ENCODE results near the gene PALM3. TPM values are rescaled to one million over a fixed set of nuclear protein-coding genes. Genes with fewer than 3 reads are reported as not detected.

Gene PALM3
- total and polyA plus RNA-seq, 9 donors: 0.17 to 2.6 (median 0.33) TPM; not detected in 2

DNA sequence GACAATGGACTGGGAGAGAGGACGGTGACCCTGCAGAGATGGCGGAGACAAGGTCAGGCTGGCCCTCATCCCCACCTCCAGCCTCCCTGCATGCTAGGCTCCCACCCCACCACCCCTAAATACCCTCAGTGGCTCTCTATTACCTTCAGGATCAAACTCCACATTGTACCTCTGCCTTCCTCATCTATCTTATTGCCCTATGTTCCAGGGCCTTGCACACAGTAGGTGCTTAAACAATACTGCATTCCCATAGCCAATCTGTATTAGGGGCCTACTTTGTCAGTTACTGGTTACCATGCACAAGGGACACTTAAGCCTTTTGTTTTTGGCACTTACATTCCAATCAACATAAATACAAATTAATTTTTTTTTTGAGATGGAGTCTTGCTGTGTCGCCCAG is 6.5 kb downstream of the PALM3 start:
- 76 to 90% (median 79%) methylated on average over 3 of the region's 3 CpGs for WGBS, 3 donors

DNA sequence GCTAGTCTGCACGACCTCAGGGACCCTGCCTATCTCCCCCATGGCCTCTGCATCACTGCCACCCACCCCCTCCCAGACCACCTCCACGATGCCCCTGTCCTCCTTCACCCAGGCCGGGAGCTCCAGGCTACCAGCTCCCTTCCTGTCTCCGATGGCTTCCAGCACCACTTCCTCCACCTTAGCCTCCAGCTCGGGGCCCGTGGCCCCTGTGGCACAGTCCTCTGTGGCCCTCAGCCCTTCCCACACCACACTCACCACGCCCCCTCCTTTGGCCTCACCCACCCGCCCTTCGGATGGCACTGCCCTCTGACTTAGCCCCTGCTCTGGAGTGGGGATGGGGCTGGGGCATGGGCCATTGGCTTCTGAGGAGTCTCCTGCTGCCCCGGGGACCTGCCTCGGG is 7.2 kb downstream of the PALM3 start:
- Histone ChIP-seq H3K9me3 (no peaks in the 10 kb centered on the region), H3K4me3 (no peak overlapping the region), H3K36me3 (no peaks in the 10 kb centered on the region), H3K27ac (no peak overlapping the region), H3K27me3 (no peaks in the 10 kb centered on the region), H3K4me1 (ENCODE audit: insufficient read depth) (peaks cover 4% of the 10 kb centered on the region)
- intact Hi-C loops (cut with DNase I): no loop called here
- TF ChIP-seq EP300 (IDR thresholded peaks at IDR 0.05) (no peak), POLR2A (IDR thresholded peaks at IDR 0.05) (no peak)
- TF ChIP-seq, protein P1, sequence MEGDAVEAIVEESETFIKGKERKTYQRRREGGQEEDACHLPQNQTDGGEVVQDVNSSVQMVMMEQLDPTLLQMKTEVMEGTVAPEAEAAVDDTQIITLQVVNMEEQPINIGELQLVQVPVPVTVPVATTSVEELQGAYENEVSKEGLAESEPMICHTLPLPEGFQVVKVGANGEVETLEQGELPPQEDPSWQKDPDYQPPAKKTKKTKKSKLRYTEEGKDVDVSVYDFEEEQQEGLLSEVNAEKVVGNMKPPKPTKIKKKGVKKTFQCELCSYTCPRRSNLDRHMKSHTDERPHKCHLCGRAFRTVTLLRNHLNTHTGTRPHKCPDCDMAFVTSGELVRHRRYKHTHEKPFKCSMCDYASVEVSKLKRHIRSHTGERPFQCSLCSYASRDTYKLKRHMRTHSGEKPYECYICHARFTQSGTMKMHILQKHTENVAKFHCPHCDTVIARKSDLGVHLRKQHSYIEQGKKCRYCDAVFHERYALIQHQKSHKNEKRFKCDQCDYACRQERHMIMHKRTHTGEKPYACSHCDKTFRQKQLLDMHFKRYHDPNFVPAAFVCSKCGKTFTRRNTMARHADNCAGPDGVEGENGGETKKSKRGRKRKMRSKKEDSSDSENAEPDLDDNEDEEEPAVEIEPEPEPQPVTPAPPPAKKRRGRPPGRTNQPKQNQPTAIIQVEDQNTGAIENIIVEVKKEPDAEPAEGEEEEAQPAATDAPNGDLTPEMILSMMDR (IDR thresholded peaks at IDR 0.05): no peak
- WGBS, 3 donors: 69 to 72% (median 70%) methylated on average over 11 of the region's 11 CpGs
- DNase-seq: no peak

More for the DNA sequence above, 6.5 kb downstream of the PALM3 start:
- Histone ChIP-seq H3K4me3 (no peak overlapping the region), H3K4me1 (ENCODE audit: insufficient read depth) (peaks cover 4% of the 10 kb centered on the region), H3K9me3 (no peaks in the 10 kb centered on the region), H3K36me3 (no peaks in the 10 kb centered on the region), H3K27ac (no peak overlapping the region), H3K27me3 (no peaks in the 10 kb centered on the region)
- TF ChIP-seq POLR2A (IDR thresholded peaks at IDR 0.05): no peak
- TF ChIP-seq, protein P1 (IDR thresholded peaks at IDR 0.05): no peak
- no peak for TF ChIP-seq EP300 (IDR thresholded peaks at IDR 0.05)
- no peak for DNase-seq
- intact Hi-C loops (cut with DNase I): no loop called here

DNA sequence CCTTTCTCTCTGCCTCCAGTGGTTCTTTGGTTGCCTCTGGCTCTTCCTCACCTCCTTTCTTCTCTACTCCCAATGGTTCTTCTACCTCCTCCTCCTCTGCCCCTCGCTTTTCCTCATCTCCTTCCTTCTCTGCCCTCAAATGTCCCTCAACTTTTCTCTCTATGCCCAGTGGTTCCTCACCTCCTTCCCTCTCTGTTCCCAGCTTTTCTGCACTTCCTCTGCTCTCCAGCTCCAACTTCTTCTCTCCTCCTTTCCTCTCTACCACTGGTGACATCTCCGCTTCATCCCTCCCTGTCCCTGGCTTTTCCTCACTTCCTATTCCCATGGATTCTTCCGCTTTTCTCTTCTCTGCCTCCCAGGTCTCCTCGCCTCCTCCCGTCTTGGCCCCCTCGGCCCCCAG is 7.8 kb downstream of the PALM3 start:
- intact Hi-C loops (cut with DNase I): no loop called here
- TF ChIP-seq POLR2A (IDR thresholded peaks at IDR 0.05): no peak
- TF ChIP-seq, protein P1 (IDR thresholded peaks at IDR 0.05): no peak
- no peak for TF ChIP-seq EP300 (IDR thresholded peaks at IDR 0.05)
- no peaks in the 10 kb centered on the region for H3K27me3 ChIP-seq

DNA sequence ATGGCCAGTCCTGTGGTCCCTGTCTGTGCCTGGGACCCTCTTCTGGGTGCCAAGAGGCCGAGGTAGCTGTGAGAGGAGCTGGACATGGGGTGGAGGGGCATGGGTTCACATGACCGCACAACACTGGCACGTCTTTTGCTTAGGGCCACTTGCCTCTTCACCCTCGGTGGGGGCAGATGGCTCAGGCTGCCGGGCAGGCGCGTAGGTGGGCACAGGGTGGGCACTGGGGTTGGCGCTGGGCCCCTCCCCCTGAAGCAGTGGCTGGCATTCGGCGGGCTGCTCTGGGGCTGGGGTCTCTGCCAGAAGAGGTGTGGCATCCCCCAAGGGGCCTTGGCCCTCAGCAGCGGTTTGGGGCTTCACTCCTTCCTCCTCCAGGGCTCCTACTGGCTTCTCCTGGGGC is 8.4 kb downstream of the PALM3 start:
- DNase-seq: no peak
- no peaks in the 10 kb centered on the region for H3K9me3 ChIP-seq
- TF ChIP-seq EP300 (IDR thresholded peaks at IDR 0.05) (no peak), POLR2A (IDR thresholded peaks at IDR 0.05) (no peak)
- TF ChIP-seq, protein P1 (IDR thresholded peaks at IDR 0.05): no peak
- H3K36me3 ChIP-seq: no peaks in the 10 kb centered on the region
- 94 to 95% (median 94%) methylated on average over 10 to 11 of the region's 11 CpGs for WGBS, 3 donors
- H3K4me1 ChIP-seq (ENCODE audit: insufficient read depth): peaks cover 4% of the 10 kb centered on the region
- H3K4me3 ChIP-seq: no peak overlapping the region
- H3K27ac ChIP-seq: no peak overlapping the region
- intact Hi-C loops (cut with DNase I): no loop called here
- H3K27me3 ChIP-seq: no peaks in the 10 kb centered on the region

More for the DNA sequence above, 7.8 kb downstream of the PALM3 start:
- no peak for DNase-seq
- Histone ChIP-seq H3K27ac (no peak overlapping the region), H3K4me1 (ENCODE audit: insufficient read depth) (peaks cover 4% of the 10 kb centered on the region), H3K9me3 (no peaks in the 10 kb centered on the region), H3K36me3 (no peaks in the 10 kb centered on the region), H3K4me3 (no peak overlapping the region)
- WGBS, 3 donors: 77 to 93% (median 88%) methylated on average over 6 of the region's 6 CpGs

All from ovary (tissue), 9 donors.